GM19025 (cell line): ENCODE results near the gene RHOA.
"Not testable (repeated sequence)": the region's sequence is repeated elsewhere in the genome, so short reads cannot be mapped to it uniquely, and the experiment has no call there.

Experiments
- ATAC-seq: cut with Tn5 transposase; IDR thresholded peaks from one replicate; pipeline ENCODE4 v1.9.1; 2021; ENCODE audit warnings: mild to moderate bottlenecking, low read depth, moderate library complexity; ENCODE audit not compliant: unreplicated experiment

Gene RHOA

GRCh38 chr3:49333091-49333490 lies 78.7 kb downstream of the RHOA start:
- ATAC-seq: no peak

- no peak for ATAC-seq
These were observed 82.6 kb downstream of the RHOA start for GRCh38 chr3:49329186-49329585.

- not testable (repeated sequence) for ATAC-seq
These were observed 83.4 kb downstream of the RHOA start for GRCh38 chr3:49328350-49328749.

- ATAC-seq: no peak
These were observed 84.3 kb downstream of the RHOA start for GRCh38 chr3:49327485-49327884.

GRCh38 chr3:49324768-49325167 lies 87.0 kb downstream of the RHOA start:
- ATAC-seq: no peak

GRCh38 chr3:49316696-49317457 lies 94.9 kb downstream of the RHOA start:
- no peak for ATAC-seq

- ATAC-seq: no peak
These were observed 97.7 kb downstream of the RHOA start for GRCh38 chr3:49313896-49314688.

- no peak for ATAC-seq
These were observed 100.5 kb downstream of the RHOA start for GRCh38 chr3:49311283-49311682.

- no peak for ATAC-seq
These were observed 101.1 kb downstream of the RHOA start for GRCh38 chr3:49310677-49311076.
